ENCODE results near the gene GLUL. TPM values are rescaled to one million over a fixed set of nuclear protein-coding genes. Genes with fewer than 3 reads are reported as not detected.

Gene GLUL
- total RNA-seq, 1 experiment from 2014 or later: 165 TPM

DNA sequence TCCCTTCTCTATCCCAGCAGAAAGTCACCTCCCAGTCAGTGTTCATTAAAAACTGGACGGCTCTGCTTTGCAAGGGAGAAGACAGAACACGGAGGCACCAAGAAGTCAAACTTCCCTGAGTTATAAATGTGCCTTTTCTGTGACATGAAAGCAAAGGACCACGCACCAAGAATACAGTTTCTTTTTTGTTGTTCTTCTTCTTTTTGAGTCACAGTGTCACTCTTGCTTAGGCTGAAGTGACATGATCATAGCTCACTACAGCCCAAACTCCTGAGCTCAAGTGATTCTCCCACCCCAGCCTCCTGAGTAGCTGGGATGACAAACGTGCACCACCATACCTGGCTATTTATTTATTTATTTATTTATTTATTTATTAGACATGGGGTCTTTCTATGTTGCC, 22.7 kb downstream of the GLUL start:
- Histone ChIP-seq H3K79me2 (ENCODE audit: insufficient read depth, low read length) (no peaks in the 10 kb centered on the region), H3K9me2 (ENCODE audit: insufficient read depth) (no peaks in the 10 kb centered on the region), H3K4me1 (ENCODE audit: control insufficient read depth in 1 of 2, insufficient read depth in 2 of 2, low read length in 2 of 2) (no peaks in the 10 kb centered on the region), H3K4me3 (replicated peaks in 1 of 2; ENCODE audit: low read depth in 1 of 2, low read length in 2 of 2) (no peak overlapping the region), H3K27me3 (ENCODE audit: insufficient read depth, low read length) (no peaks in the 10 kb centered on the region), H3K4me2 (ENCODE audit: low read length) (no peak overlapping the region), H4K20me1 (ENCODE audit: insufficient read depth) (no peaks in the 10 kb centered on the region), H2AFZ (ENCODE audit: low read depth, low read length, poor library complexity, severe bottlenecking) (no peak overlapping the region), H3K9ac (ENCODE audit: low read length) (no peak overlapping the region), H3K9me3 (ENCODE audit: control insufficient read depth in 1 of 2, insufficient read depth in 1 of 2, low read depth in 1 of 2, low read length in 2 of 2) (no peaks in the 10 kb centered on the region), H3K27ac (ENCODE audit: low read depth, low read length) (no peak overlapping the region), H3K36me3 (ENCODE audit: control insufficient read depth in 1 of 2, insufficient read depth in 2 of 2, low read length in 2 of 2) (no peaks in the 10 kb centered on the region)
- ChIA-PET POLR2A (no interaction called here), RAD21 (ENCODE audit: low non-redundant PET in 1 of 2, low total read pairs in 2 of 2, uncharacterized antibody in 2 of 2, unreplicated experiment in 2 of 2) (interaction anchor here in 1 of 2 experiments (0.6 kb wide), 1 partner anchor 22 kb away, joined by 3 read pairs; no protein-coding TSS in a partner anchor), CTCF (no interaction called here)
- TF ChIP-seq CEBPB (IDR thresholded peaks at IDR 0.05; ENCODE audit: low read depth) (no peak), SRF (IDR thresholded peaks at IDR 0.05; ENCODE audit: low read depth) (no peak), SP1 (IDR thresholded peaks at IDR 0.05; ENCODE audit: low read depth) (no peak), RAD21 (IDR thresholded peaks at IDR 0.05; ENCODE audit: low read depth) (no peak), JUND (IDR thresholded peaks at IDR 0.05) (no peak), ZFX (IDR thresholded peaks at IDR 0.05) (no peak), ZBTB33 (IDR thresholded peaks at IDR 0.05; ENCODE audit: extremely low read depth, insufficient replicate concordance, low read length) (no peak), ZNF274 (IDR thresholded peaks at IDR 0.05; ENCODE audit: low read depth, low read length) (no peak)
- TF ChIP-seq, protein P1, sequence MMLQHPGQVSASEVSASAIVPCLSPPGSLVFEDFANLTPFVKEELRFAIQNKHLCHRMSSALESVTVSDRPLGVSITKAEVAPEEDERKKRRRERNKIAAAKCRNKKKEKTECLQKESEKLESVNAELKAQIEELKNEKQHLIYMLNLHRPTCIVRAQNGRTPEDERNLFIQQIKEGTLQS (IDR thresholded peaks at IDR 0.05): no peak
- intact Hi-C loops (cut with micrococcal nuclease): no loop called here
- BruUV-seq (replicated peaks): no TSS peak
- no peak for DNase-seq (ENCODE audit: low read depth, low spot score)
- no peak for ATAC-seq

DNA sequence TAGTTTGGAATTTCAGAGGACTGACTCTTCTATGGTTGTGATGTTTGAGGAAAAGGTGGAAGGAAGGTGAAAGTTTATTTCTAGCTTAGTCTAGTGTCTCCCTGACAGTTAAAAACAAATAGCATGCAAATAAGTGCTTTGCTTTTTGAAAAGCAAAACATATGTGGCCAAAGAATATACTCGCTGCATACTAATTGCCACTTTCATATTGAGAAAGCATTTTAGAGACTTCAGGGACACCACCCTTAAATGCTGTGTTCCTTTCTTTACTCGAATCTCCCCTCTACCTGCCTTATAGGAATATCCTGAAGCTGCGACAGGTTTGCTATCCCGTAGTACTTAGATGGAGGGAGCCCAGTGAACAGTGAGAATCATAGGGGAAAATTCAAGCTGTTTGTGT, 23.2 kb downstream of the GLUL start:
- no peaks in the 10 kb centered on the region for H4K20me1 ChIP-seq (ENCODE audit: insufficient read depth)
- no peak overlapping the region for H3K27ac ChIP-seq (ENCODE audit: low read depth, low read length)
- no peak for ATAC-seq
- TF ChIP-seq REST (IDR thresholded peaks at IDR 0.05; ENCODE audit: low read depth): no peak
- TF ChIP-seq EZH2phosphoT487 (IDR thresholded peaks at IDR 0.05; ENCODE audit: borderline replicate concordance): no peak
- TF ChIP-seq TCF7L2 (IDR thresholded peaks at IDR 0.05; ENCODE audit: borderline replicate concordance, extremely low read depth, insufficient read depth, insufficient read length): no peak
- TF ChIP-seq POLR2A (IDR thresholded peaks at IDR 0.05; ENCODE audit: borderline replicate concordance, extremely low read depth, insufficient read depth, insufficient read length): no peak
- TF ChIP-seq ZNF274 (IDR thresholded peaks at IDR 0.05; ENCODE audit: low read depth, low read length): no peak
- no peak for TF ChIP-seq RAD21 (IDR thresholded peaks at IDR 0.05; ENCODE audit: low read depth)
- no peak for TF ChIP-seq EGR1 (IDR thresholded peaks at IDR 0.05; ENCODE audit: low read depth)
- no peak for TF ChIP-seq JUND (IDR thresholded peaks at IDR 0.05)
- no peaks in the 10 kb centered on the region for H3K9me2 ChIP-seq (ENCODE audit: insufficient read depth)
- H3K4me1 ChIP-seq (ENCODE audit: control insufficient read depth in 1 of 2, insufficient read depth in 2 of 2, low read length in 2 of 2): no peaks in the 10 kb centered on the region
- DNase-seq (ENCODE audit: low read depth, low spot score): no peak
- H3K9ac ChIP-seq (ENCODE audit: low read length): no peak overlapping the region
- no peaks in the 10 kb centered on the region for H3K79me2 ChIP-seq (ENCODE audit: insufficient read depth, low read length)
- H2AFZ ChIP-seq (ENCODE audit: low read depth, low read length, poor library complexity, severe bottlenecking): no peak overlapping the region
- H3K4me3 ChIP-seq (replicated peaks in 1 of 2; ENCODE audit: low read depth in 1 of 2, low read length in 2 of 2): no peak overlapping the region
- intact Hi-C loops (cut with micrococcal nuclease): no loop called here
- BruUV-seq (replicated peaks): no TSS peak
- ChIA-PET CTCF (no interaction called here), POLR2A (interaction anchor here (1.5 kb wide), 1 partner anchor 24 kb away, joined by 4 read pairs; the partner anchor contains the start of gene GLUL), RAD21 (ENCODE audit: low non-redundant PET in 1 of 2, low total read pairs in 2 of 2, uncharacterized antibody in 2 of 2, unreplicated experiment in 2 of 2) (no interaction called here)
- H3K27me3 ChIP-seq (ENCODE audit: insufficient read depth, low read length): no peaks in the 10 kb centered on the region
- no peak overlapping the region for H3K4me2 ChIP-seq (ENCODE audit: low read length)
- no peaks in the 10 kb centered on the region for H3K9me3 ChIP-seq (ENCODE audit: control insufficient read depth in 1 of 2, insufficient read depth in 1 of 2, low read depth in 1 of 2, low read length in 2 of 2)
- no peaks in the 10 kb centered on the region for H3K36me3 ChIP-seq (ENCODE audit: control insufficient read depth in 1 of 2, insufficient read depth in 2 of 2, low read length in 2 of 2)
